Measurements from ENCODE around the gene GALNT7. TPM values are rescaled to one million over a fixed set of nuclear protein-coding genes. Genes with fewer than 3 reads are reported as not detected.

Gene GALNT7
- total and polyA plus RNA-seq, 7 donors = 0.69 to 3.2 (median 1.6) TPM

DNA sequence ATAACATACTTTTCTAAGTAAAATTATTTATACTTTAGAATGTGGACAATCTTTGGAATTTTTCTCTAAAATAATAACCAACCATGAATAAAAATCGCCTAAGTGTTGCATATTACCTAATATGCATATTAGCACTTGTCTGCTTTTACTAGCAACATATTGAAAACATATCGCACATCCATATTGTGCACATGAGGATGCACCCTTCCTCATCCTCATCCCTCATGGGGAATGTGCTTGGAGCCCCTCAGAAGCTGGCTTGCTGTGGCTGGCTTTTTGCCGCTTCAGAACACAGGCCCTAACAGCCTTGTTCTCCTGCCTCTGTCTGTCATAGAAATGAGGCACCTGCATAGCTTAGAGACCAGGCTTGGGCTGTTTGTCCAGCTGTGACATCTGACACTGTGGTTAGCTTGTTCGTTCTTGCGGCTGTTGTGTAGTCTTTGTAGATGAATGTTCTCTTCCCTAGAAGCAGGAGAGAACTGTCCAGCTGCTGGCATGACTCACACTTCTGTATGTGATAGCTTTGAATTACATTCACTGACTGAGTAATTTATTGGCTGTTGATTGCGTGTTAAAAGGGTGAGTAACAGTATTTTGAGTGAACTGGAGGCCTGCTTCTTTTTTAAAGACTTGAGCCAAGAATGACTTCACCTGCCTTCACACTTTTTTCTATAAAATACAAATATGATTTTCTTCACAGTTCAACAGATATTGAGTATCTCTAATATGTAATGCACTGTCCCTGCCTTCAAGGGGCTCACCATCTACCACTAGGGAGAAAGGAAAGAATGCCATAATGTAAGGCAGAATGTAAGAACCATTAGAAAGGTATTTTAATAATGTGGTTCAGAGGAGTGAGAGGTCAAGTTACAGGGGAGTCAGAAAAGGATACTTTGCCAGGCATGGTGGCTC, 83.7 kb downstream of the GALNT7 start:
- Histone ChIP-seq H3K4me1 (peaks cover 12% of the 10 kb centered on the region), H3K27ac (peak overlapping the region; percentile 68), H3K4me3 (no peak overlapping the region), H3K36me3 (ENCODE audit: insufficient read depth in 1 of 2, low read depth in 1 of 2) (no peaks in the 10 kb centered on the region), H3K9me3 (no peaks in the 10 kb centered on the region), H3K27me3 (ENCODE audit: insufficient read depth in 3 of 3, low read length in 2 of 3) (no peaks in the 10 kb centered on the region)
- peak; percentile 71 to 75 for DNase-seq
- WGBS, 3 donors = 31 to 41% (median 39%) methylated on average over 6 of the region's 6 CpGs
- intact Hi-C loops (cut with DNase I) = loop anchor here in 1 of 2 donors (5.0 kb wide), 1 partner anchor 75 kb away; no protein-coding TSS in a partner anchor
- ATAC-seq = peak; percentile 99
- no peak for TF ChIP-seq CTCF (IDR thresholded peaks at IDR 0.05)

DNA sequence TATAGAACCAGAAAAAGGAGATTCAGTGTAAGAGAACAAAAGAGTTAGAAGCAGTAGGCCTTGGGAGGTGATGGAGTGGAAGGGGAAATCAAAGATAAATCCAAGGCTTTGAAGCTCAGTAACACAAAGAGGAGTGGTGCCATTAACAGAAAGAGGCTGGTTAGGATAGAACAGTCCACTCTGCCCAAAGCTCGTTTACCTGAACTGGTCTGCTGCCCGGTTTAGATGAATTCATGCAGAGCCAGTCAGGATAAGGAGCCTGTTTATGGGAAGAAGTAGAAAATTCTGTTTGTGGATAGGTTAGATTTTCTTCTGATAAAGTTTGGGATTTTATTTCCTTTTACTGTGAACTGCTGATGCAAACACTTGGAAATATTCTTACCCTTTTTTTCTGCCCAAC, 85.0 kb downstream of the GALNT7 start:
- H3K9me3 ChIP-seq = no peaks in the 10 kb centered on the region
- no peak overlapping the region for H3K27ac ChIP-seq
- no peak for TF ChIP-seq CTCF (IDR thresholded peaks at IDR 0.05)
- no peak overlapping the region for H3K4me3 ChIP-seq
- intact Hi-C loops (cut with DNase I) = loop anchor here in 1 of 2 donors (5.0 kb wide), 1 partner anchor 76 kb away; no protein-coding TSS in a partner anchor
- no peak for DNase-seq
- WGBS, 3 donors = 89 to 98% (median 93%) methylated on average over 2 of the region's 2 CpGs
- ATAC-seq = no peak
- no peaks in the 10 kb centered on the region for H3K27me3 ChIP-seq (ENCODE audit: insufficient read depth in 3 of 3, low read length in 2 of 3)
- peaks cover 12% of the 10 kb centered on the region for H3K4me1 ChIP-seq
- H3K36me3 ChIP-seq (ENCODE audit: insufficient read depth in 1 of 2, low read depth in 1 of 2) = no peaks in the 10 kb centered on the region

DNA sequence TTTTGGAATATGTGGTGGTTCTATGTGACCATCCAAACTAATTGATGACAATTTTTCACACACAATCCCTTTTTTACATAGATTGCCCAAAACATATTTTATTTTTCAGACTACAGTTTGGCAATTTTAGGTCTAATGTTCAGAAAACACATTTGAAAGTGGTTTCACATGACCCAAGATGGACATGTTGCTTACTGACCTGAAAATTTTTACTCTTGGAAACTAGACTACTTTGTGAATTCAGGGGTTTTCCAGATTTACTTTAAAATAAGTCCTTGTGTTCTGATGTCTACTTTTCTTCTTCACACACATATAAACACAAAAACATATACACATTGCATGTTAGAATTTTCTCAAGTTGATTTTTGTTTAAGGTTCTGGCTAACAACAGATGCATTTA, 86.0 kb downstream of the GALNT7 start:
- Histone ChIP-seq H3K36me3 (ENCODE audit: insufficient read depth in 1 of 2, low read depth in 1 of 2) (no peaks in the 10 kb centered on the region), H3K27me3 (ENCODE audit: insufficient read depth in 3 of 3, low read length in 2 of 3) (no peaks in the 10 kb centered on the region), H3K27ac (no peak overlapping the region), H3K4me3 (no peak overlapping the region), H3K4me1 (peaks cover 12% of the 10 kb centered on the region), H3K9me3 (no peaks in the 10 kb centered on the region)
- no peak for ATAC-seq
- DNase-seq = no peak
- no peak for TF ChIP-seq CTCF (IDR thresholded peaks at IDR 0.05)
- intact Hi-C loops (cut with DNase I) = loop anchor here (5.0 kb wide), 2 partner anchors 77 to 242 kb away; no protein-coding TSS in a partner anchor

DNA sequence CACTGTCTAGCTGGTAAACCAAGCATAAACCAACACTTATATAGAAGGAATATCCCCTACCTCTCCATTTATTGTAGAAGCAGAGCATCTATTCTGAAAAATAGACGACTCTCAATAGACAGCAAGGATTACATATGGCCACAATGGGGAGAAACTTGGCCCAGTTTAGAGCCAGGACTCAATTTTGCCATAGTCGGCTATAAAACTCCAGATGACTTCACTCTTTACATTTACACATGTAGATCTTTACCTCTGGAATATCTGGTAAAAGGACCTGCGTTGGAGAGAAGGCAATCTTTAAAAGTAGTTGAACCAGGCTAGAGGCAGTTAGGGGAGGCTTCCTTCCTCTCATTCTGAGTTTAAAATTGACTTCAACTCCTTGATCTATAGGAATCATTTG, 88.2 kb downstream of the GALNT7 start:
- ATAC-seq (no peak), DNase-seq (no peak)
- Histone ChIP-seq H3K4me1 (peaks cover 7% of the 10 kb centered on the region), H3K4me3 (no peak overlapping the region), H3K27me3 (ENCODE audit: insufficient read depth in 3 of 3, low read length in 2 of 3) (no peaks in the 10 kb centered on the region), H3K9me3 (no peaks in the 10 kb centered on the region), H3K36me3 (ENCODE audit: insufficient read depth in 1 of 2, low read depth in 1 of 2) (no peaks in the 10 kb centered on the region), H3K27ac (no peak overlapping the region)
- intact Hi-C loops (cut with DNase I) = loop anchor here (1.0 to 5.0 kb wide), 2 partner anchors 244 to 245 kb away; no protein-coding TSS in a partner anchor
- WGBS, 3 donors = 82 to 90% (median 86%) methylated on average over 3 of the region's 3 CpGs
- no peak for TF ChIP-seq CTCF (IDR thresholded peaks at IDR 0.05)

Data from psoas muscle (tissue), 8 donors.